SKM-1 treated with dmso at 0.1 percent for 144 hours (cell line): ENCODE data around the gene NAXD.
"Not testable (repeated sequence)": the region's sequence is repeated elsewhere in the genome, so short reads cannot be mapped to it uniquely, and the experiment has no call there.

Source experiments
- DNase-seq: peaks from one replicate; lab custom pipeline; 2025; ENCODE audit not compliant: unreplicated experiment; lab: John Stamatoyannopoulos, UW

The NAXD gene

DNA sequence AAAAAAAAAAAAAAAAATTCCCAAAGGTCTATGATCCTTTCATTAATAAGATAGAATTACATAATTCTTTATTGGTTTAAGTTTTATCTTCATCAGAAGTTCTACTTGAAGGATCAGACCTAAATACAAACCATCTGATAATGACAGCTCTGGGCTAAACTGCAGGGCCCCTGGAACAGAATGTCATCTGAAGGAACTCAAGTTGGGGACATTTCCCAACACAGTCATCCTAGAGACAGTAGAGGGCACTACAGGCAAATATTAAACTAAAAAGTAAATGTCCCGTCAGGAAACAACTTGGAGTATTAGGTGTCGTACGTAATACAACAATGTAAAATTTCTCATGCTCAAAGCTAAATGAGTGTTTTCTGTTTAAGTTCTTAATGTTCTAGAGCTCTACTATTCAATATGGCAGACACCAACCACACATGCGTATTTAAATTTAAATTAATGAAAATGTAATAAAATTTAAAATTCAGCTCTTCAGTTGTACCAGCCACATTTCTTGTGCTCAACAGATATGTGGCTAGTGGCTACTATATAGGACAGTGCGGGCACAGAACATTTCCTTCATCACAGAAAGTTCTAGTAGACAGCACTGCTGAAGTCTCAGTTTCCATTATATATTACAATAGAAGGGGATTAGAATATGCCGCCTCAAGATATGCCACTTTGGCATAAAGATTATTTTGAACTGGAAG lies 21.8 kb upstream of the NAXD start:
- peak; percentile 75 for DNase-seq

- no peak for DNase-seq
Measured at GRCh38 chr13:110597041-110597689, 18.2 kb upstream of the NAXD start.

DNA sequence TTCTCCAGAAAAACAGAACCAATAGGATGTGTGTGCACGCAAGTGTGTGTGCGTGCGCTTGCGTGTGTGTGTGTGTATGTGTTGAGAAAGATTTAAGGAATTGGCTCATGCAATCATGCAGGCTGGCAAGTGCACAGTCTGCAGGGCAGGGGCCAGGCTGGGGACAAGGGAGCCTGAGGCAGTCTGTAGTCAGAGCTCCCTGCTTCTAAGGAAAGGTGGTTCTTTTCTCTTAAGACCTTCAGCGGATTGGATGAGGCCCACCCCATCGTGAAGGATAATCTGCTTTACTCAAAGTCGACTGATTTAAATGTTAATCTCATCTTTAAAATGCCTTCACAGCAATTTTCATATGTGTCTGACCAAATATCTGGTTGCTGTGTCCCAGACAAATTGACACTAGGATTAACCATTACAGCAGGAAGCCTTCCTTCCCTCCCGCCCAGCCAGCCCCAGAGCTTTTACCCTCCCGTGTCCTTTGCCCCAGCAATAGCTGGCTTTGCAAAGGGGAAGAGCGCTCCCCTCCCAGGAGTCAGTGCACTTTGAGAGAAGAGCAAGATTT lies 15.0 kb upstream of the NAXD start:
- DNase-seq = no peak

DNA sequence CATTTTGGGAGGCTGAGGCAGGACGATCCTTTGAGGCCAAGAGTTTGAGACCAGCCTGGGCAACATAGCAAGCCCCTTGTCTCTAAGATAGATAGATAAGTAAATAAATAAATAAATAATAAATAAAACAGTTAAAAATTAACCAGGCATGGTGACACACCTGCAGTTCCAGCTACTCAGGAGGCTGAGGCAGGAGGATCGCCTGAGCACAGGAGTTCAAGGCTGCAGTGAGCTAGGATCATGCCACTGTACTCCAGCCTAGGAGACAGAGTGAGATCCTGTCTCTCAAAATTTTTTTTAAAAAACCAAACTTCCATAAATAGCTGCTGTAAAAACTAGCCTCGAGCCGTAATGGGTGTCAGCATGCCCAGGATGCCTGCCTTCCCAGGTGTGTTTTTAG lies 14.4 kb upstream of the NAXD start:
- no peak for DNase-seq

DNA sequence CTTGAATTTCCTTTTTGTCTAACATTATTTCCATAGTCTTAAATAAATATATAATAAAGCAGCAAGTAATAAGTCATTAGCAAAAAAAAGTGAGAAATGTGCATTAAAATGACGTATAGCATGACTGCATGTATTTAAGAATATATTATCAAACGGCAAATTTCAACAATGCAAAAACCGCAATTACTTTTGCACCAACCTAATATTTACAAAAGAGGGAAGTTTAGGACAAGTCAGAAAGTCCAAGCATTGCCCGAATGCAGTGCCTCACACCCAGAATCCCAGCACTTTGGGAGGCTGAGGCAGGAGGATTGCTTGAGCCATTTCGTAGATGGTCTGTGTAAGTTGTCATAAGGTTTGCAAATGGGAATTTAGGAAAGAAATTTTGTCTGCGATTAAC lies 10.2 kb upstream of the NAXD start:
- DNase-seq = no peak

- DNase-seq = not testable (repeated sequence)
Measured at GRCh38 chr13:110606281-110606680, 9.1 kb upstream of the NAXD start.

GRCh38 chr13:110607675-110608224 lies 7.6 kb upstream of the NAXD start:
- DNase-seq = no peak

GRCh38 chr13:110610955-110611595 lies 4.3 kb upstream of the NAXD start:
- DNase-seq = no peak

DNA sequence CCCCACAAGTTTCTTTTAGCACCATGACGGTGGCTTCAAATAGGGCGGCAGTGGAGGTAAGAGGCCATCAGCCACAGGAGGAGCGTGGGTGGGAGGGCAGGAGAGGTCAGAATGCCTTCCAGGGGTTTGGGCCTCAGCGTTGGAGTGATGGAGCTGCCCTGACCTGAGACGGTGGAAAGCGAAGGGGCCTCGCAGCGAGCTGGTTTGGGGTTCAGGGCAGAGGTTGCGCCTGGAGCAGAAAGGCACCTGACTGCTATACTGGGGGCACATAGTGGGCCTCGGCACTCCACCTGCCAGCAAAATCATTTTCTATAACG lies 382 bp upstream of the NAXD start:
- no peak for DNase-seq

DNA sequence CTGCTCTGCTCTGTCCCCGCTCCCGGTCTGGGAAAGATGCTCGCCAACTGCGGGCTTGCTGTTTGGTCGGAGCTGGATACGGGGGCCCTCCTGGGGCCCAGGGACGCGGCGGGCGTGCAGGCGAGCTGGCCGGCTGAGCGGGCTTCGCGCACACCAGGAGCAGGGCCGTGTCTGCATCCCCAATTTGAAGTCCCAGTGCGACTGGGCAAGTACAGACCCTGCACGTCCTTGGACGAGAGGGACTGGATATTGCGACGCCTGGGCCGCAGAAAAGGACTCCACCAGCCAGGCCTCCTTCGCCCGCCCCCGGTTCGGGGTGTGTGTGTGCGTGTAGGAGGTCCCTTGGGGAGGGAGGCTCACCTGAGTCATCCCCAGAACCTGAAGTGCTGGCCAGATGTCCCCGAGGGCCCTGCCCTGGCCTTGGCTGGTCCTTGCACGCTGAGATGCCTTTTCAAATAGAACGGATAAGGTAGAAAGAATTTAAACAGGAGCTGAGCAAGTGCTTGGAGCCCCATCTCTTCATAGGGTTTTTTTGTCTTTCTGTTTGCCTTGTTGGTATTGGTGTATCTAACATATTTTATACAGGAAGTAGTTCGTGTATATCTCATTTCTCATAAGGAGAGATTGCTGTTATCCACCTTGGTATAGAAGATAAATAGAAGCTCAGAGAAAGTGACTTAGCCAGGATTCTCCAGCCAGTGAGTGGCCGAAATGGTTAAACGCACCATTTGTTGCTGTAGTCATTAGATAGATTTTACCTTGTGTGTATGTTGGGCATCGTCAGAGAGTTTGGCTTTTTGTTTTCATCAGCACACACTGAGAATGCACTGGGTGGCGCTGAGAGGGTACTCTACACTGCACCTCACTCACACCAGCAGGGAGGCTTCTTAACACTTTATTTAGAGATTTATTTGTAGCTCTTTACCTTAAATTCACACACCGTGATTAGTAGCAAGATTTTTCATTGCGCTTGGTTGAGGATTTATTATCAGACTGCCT lies 1.1 kb downstream of the NAXD start:
- no peak for DNase-seq

- no peak for DNase-seq
Measured at GRCh38 chr13:110617321-110618072, 2.2 kb downstream of the NAXD start.

GRCh38 chr13:110618167-110618566 lies 2.8 kb downstream of the NAXD start:
- DNase-seq = no peak

DNA sequence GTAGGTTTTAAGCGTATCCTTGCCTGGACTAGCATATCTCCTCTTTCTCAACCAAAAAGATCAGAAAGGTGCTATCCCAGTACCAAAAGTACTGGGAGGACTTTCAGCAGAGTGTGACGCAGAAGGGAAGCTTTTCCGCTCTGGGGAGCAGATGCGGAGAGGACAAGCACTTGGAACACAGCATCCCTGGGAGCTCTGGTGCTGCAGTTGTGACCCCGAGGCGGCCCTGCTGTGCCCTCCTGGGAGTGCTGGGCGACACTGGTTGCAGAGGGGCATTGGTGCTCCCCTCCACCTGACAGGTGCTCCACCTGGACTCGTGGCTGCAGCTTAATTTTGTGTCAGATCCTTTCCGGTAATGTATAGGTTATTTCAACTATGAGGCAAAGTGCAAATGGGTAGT lies 3.4 kb downstream of the NAXD start:
- no peak for DNase-seq

- DNase-seq = no peak
Measured at GRCh38 chr13:110620596-110620995, 5.3 kb downstream of the NAXD start.

DNA sequence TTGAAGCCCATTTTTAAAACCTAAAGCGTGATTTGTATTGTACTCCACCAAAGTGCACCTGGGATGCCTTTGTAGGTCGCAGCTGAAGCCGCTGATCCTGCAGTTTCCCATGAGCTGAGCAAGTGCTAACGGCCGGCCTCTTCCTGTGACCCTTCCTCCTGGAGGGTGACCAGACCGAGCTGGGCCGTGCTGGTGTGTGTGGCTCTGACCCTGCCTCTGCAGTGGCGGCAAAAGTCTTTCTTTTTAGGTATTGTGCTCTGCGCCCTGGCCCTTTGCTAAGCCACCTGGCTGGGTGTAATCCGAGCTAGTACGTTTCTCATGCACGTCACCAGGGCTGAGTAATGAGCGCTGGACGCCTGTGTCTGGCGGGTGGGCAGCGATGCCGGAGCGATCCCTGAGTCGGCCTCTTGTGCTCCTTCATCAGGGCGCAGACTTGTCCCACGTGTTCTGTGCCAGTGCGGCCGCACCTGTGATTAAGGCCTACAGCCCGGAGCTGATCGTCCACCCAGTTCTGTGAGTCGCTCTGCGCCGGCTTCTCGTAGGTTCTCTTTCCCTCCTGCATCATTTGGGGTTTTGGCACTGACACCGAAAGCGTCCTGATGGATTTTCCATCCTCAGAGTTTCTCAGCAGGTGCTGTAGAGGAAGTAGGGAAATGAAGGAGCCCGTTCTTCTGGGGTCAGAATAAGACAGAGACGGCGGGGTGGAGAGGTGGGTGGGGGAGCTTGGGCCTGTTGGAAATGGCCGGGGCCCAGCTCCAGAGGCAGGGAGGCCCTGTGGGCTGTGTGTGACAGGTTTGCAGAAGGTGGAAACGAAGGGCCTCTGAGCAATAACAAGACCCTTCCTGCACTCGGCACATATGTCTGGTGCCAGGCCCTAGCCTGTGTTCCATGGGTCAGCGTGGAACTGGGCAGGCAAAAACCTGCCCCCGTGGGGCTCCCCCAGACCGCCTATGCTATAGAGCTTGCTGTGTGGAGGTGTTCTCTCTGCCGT lies 9.7 kb downstream of the NAXD start:
- no peak for DNase-seq

- no peak for DNase-seq
Measured at GRCh38 chr13:110625771-110626321, 10.5 kb downstream of the NAXD start.

DNA sequence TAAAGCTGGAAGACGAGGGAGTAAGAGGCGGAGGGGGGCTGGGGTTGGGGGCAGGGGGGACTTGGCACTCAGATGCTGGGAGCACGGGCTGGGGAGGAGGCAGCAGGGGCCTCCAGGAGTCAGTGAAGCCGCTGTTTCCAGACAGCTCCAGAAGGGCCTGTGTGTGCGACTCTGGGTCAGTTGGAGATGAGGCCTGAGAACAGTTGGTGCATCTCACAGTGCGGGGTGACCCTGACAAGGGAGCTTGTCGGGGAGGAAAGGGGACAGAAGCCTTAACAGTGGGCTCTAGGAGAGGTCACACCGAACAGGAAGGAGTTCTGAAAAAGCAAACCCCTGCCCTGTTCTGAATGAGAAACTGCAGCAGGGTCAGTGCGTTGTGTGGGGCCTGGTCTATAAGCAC lies 11.2 kb downstream of the NAXD start:
- no peak for DNase-seq

GRCh38 chr13:110627351-110627750 lies 12.0 kb downstream of the NAXD start:
- DNase-seq = no peak
